ENCODE measurements around the gene PCBP3.

DNA sequence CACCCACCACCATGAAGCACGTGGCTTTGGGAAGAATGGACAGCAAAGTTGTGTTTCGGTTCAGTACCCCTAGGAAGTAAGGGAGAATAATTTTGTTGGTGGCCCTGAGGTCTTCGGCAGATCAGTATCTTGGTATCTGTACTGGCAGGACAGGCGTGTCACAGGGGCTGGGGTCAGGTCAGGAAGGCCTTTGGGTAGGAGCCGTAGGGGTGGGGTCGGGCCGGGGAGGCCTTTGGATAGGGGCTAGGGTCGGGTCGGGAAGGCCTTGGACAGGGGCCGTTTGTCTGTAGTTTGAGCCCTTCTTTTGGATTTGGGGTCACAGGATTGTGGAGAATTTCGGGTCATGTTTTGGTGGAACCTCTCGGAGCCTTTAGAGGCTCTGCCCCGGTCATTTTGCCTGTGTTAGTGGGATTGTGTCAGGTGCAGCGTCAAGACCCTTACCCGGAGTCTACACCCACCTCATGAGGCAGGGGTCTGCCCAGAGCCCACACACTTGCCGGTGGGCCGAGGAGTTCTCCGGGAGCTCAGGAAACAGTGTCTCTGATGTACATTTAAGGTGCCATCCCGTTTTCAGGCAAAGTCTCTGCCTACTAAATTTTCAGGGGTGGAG, 262.8 kb downstream of the PCBP3 start:
- TF ChIP-seq, protein P1, sequence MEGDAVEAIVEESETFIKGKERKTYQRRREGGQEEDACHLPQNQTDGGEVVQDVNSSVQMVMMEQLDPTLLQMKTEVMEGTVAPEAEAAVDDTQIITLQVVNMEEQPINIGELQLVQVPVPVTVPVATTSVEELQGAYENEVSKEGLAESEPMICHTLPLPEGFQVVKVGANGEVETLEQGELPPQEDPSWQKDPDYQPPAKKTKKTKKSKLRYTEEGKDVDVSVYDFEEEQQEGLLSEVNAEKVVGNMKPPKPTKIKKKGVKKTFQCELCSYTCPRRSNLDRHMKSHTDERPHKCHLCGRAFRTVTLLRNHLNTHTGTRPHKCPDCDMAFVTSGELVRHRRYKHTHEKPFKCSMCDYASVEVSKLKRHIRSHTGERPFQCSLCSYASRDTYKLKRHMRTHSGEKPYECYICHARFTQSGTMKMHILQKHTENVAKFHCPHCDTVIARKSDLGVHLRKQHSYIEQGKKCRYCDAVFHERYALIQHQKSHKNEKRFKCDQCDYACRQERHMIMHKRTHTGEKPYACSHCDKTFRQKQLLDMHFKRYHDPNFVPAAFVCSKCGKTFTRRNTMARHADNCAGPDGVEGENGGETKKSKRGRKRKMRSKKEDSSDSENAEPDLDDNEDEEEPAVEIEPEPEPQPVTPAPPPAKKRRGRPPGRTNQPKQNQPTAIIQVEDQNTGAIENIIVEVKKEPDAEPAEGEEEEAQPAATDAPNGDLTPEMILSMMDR (IDR thresholded peaks at IDR 0.05), result no peak
- no peak for TF ChIP-seq POLR2A (IDR thresholded peaks at IDR 0.05)

All from lower leg skin (tissue), 3 donors.